DND-41 (cell line): ENCODE results near the gene ALOX5.
"Not testable (repeated sequence)": the region's sequence is repeated elsewhere in the genome, so short reads cannot be mapped to it uniquely, and the experiment has no call there.

Experiments used
- ATAC-seq: fragments of 200-7000 bp; cut with Tn5 transposase; 3 replicates; pipeline ENCODE4 v1.9.1; 2021; ENCODE audit warnings: low read depth; ENCODE audit not compliant: insufficient read depth
- DNase-seq: peaks from one replicate; pipeline ENCODE4 v3.0.0-alpha.2; 2020
- H2AFZ ChIP-seq: 2 replicates; pipeline ENCODE4 v1.6.0; 2012; ENCODE audit warnings: low read depth, low read length
- H3K27ac ChIP-seq: 2 replicates; pipeline ENCODE4 v1.5.1; 2012; ENCODE audit warnings: low read length, inconsistent platforms
- H3K27me3 ChIP-seq: fragments of 200-600 bp; sonication (generic); 2 replicates; pipeline ENCODE4 v1.6.0; 2012; ENCODE audit warnings: low read length, mild to moderate bottlenecking, inconsistent platforms; ENCODE audit not compliant: insufficient read depth, poor library complexity
- H3K36me3 ChIP-seq: 2 replicates; pipeline ENCODE4 v1.5.1; 2012; ENCODE audit warnings: low read length, inconsistent platforms; ENCODE audit not compliant: insufficient read depth
- H3K4me1 ChIP-seq: 2 replicates; pipeline ENCODE4 v1.5.1; 2012; ENCODE audit warnings: mild to moderate bottlenecking, low read length; ENCODE audit not compliant: insufficient read depth
- H3K4me2 ChIP-seq: 2 replicates; pipeline ENCODE4 v1.6.0; 2012; ENCODE audit warnings: mild to moderate bottlenecking, moderate library complexity, low read length, inconsistent platforms; ENCODE audit not compliant: insufficient read depth
- H3K4me3 ChIP-seq, 2 experiments: fragments of 200-600 bp in 1 of 2; shearing (Covaris generic) in 1 of 2; 2 replicates each; pipeline ENCODE4 v1.5.1; 2012 to 2016; ENCODE audit warnings: inconsistent platforms in 2 of 2, low read length in 2 of 2, mild to moderate bottlenecking in 2 of 2, low read depth in 1 of 2, moderate library complexity in 1 of 2
- H3K79me2 ChIP-seq: 2 replicates; pipeline ENCODE4 v1.6.0; 2012; ENCODE audit warnings: low read length, inconsistent platforms; ENCODE audit not compliant: insufficient read depth
- H3K9ac ChIP-seq: 2 replicates; pipeline ENCODE4 v1.6.0; 2012; ENCODE audit warnings: low read depth, mild to moderate bottlenecking, inconsistent platforms, low read length, moderate library complexity
- H3K9me3 ChIP-seq: 2 replicates; pipeline ENCODE4 v1.5.1; 2012; ENCODE audit warnings: low read length, moderate library complexity, mild to moderate bottlenecking, inconsistent platforms; ENCODE audit not compliant: insufficient read depth, severe bottlenecking
- H4K20me1 ChIP-seq: 2 replicates; pipeline ENCODE4 v1.6.0; 2012; ENCODE audit warnings: low read length; ENCODE audit not compliant: insufficient read depth
- EZH2 ChIP-seq: IDR thresholded peaks from 3 replicates; pipeline ENCODE4 v1.6.1; 2012; ENCODE audit warnings: borderline replicate concordance, low read depth, mild to moderate bottlenecking, moderate library complexity, low read length, inconsistent platforms; ENCODE audit not compliant: severe bottlenecking
- TF ChIP-seq, protein P1 (sequence below): IDR thresholded peaks from 2 replicates; pipeline ENCODE4 v1.5.1; 2012; ENCODE audit warnings: borderline replicate concordance, low read length, moderate library complexity, mild to moderate bottlenecking; ENCODE audit not compliant: poor library complexity, severe bottlenecking; ENCODE audit errors: extremely low read depth

Gene ALOX5

DNA sequence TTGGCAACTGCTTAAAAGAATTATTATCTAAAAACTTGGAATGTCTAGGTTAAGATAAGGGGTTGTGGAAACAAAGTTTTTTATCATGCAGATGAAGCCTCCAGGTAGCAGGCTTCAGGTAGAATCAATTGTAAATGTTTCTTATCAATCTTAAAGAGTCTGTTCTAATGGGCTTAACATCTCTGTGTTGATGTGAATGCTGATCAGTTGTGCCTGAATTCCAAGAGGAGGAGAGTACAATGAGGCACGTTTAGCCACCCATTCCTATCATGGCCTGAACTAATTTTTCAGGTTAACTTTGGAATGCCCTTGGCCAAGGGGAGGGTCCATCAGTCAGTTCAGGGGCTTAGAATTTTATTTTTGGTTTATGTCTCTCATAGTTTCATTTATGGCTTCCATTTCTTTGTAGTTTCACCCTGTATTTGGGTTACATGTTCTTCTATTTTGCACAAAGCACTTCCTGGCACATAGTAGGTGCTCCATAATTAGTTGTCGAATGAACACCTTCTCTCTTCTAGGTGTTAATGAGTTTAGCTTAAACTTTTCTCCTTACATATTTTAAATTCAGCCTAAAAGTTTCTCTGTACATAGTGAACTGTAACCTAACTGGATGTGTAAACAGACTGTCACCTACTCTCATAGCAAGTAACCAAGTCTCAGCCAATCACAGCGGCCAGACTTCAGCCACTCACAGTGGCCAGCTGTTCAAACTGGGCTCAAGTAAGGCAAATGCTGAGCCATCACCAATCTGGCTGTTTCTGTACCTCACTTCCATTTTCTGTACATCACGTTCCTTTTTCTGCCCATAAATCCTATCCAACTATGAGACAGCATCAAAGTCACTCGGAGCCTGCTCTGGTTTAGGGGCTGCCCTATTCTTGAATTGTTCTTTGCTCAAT is 34.7 kb downstream of the ALOX5 start:
- no peaks in the 10 kb centered on the region for H3K36me3 ChIP-seq
- peaks cover 3% of the 10 kb centered on the region for H3K27me3 ChIP-seq
- no peak for DNase-seq
- no peak overlapping the region for H2AFZ ChIP-seq
- H3K79me2 ChIP-seq, result no peaks in the 10 kb centered on the region
- H3K4me1 ChIP-seq, result no peaks in the 10 kb centered on the region
- no peak for ATAC-seq
- no peak overlapping the region for H3K4me2 ChIP-seq
- no peaks in the 10 kb centered on the region for H3K9me3 ChIP-seq
- TF ChIP-seq, protein P1, sequence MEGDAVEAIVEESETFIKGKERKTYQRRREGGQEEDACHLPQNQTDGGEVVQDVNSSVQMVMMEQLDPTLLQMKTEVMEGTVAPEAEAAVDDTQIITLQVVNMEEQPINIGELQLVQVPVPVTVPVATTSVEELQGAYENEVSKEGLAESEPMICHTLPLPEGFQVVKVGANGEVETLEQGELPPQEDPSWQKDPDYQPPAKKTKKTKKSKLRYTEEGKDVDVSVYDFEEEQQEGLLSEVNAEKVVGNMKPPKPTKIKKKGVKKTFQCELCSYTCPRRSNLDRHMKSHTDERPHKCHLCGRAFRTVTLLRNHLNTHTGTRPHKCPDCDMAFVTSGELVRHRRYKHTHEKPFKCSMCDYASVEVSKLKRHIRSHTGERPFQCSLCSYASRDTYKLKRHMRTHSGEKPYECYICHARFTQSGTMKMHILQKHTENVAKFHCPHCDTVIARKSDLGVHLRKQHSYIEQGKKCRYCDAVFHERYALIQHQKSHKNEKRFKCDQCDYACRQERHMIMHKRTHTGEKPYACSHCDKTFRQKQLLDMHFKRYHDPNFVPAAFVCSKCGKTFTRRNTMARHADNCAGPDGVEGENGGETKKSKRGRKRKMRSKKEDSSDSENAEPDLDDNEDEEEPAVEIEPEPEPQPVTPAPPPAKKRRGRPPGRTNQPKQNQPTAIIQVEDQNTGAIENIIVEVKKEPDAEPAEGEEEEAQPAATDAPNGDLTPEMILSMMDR, result no peak
- TF ChIP-seq EZH2, result no peak
- H4K20me1 ChIP-seq, result no peaks in the 10 kb centered on the region
- H3K9ac ChIP-seq, result no peak overlapping the region
- no peak overlapping the region for H3K4me3 ChIP-seq
- no peak overlapping the region for H3K27ac ChIP-seq

DNA sequence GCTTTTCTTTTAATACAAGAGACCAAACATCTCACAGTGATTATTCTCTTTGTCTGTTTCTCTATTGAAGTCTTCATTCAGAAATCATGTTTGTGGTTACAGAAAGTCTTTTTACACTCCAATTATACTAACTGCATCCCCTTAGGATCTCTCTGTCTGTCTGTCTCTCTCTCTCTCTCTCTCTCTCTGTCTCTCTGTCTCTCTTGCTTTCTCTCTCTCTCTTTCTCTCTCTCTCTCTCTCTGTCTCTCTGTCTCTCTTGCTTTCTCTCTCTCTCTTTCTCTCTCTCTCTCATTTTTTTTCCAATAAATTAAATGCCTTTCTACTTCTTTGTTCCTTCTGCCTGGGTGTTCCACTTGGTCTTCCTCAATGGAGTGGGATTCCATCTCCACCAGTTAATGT is 35.3 kb downstream of the ALOX5 start:
- H3K9me3 ChIP-seq, H4K20me1 ChIP-seq, H3K4me3 ChIP-seq, H3K79me2 ChIP-seq, H3K4me2 ChIP-seq, DNase-seq, H2AFZ ChIP-seq, ATAC-seq, H3K4me1 ChIP-seq, H3K36me3 ChIP-seq, H3K9ac ChIP-seq, H3K27me3 ChIP-seq, H3K27ac ChIP-seq: not testable (repeated sequence)

DNA sequence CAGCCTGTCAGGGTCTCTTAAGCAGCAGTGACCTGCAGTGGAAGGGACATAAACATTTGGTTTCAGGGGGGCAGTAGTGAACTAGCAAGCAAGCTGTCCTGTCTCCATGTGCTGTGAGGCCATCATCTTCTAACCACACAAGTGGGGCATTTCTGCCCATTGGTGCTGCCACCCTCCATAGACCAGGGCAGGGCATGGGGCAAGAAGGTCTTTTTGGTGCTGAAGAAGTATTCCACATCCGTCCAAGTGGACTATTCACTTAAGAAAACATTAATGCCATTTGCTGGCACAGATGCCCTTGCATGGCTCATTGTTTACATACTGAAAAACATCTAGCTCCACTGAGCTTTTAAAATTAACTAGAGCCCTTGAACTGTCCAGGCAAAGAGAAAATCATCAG is 35.8 kb downstream of the ALOX5 start:
- ATAC-seq, result no peak
- Histone ChIP-seq H3K9ac (no peak overlapping the region), H3K4me1 (no peaks in the 10 kb centered on the region), H3K27me3 (peaks cover 3% of the 10 kb centered on the region), H3K79me2 (no peaks in the 10 kb centered on the region), H3K4me3 (no peak overlapping the region), H4K20me1 (no peaks in the 10 kb centered on the region), H3K36me3 (no peaks in the 10 kb centered on the region), H3K9me3 (no peaks in the 10 kb centered on the region), H3K4me2 (no peak overlapping the region), H3K27ac (no peak overlapping the region), H2AFZ (no peak overlapping the region)
- TF ChIP-seq EZH2, result no peak
- TF ChIP-seq, protein P1, result no peak
- DNase-seq, result no peak

DNA sequence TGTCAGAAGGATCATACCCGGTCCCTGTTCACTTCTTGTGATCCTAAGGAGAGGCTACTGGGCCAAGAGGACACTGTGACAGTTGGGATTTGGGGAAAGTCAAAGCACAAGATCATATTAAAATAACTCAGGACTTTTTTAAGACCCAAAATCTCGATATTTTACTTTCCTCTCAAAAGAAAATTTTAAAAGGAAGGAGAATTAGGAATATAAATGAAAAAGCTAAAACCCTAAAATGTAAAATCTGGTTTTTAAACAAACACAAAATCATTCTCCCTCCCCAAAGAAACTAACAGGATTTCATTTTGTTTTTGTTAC is 36.4 kb downstream of the ALOX5 start:
- Histone ChIP-seq H3K4me3 (no peak overlapping the region), H3K27me3 (peaks cover 3% of the 10 kb centered on the region), H4K20me1 (no peaks in the 10 kb centered on the region), H2AFZ (no peak overlapping the region), H3K4me2 (no peak overlapping the region), H3K79me2 (no peaks in the 10 kb centered on the region), H3K4me1 (no peaks in the 10 kb centered on the region), H3K9ac (no peak overlapping the region), H3K27ac (no peak overlapping the region), H3K9me3 (no peaks in the 10 kb centered on the region), H3K36me3 (no peaks in the 10 kb centered on the region)
- TF ChIP-seq, protein P1, result no peak
- TF ChIP-seq EZH2, result no peak
- ATAC-seq (no peak), DNase-seq (no peak)
